Activated CD4-positive, alpha-beta T cell treated with anti-CD3 and anti-CD28 coated beads for 24 hours (primary cell): Measurements from ENCODE around the gene NUB1.
A peak's percentile ranks its signal among the peaks of the same experiment; 100 is the strongest.
"Not testable (repeated sequence)": the region's sequence is repeated elsewhere in the genome, so short reads cannot be mapped to it uniquely, and the experiment has no call there.

ENCODE experiments used
- DNase-seq, 2 donors: peaks; one replicate each; pipeline ENCODE4 v3.0.0-alpha.2; 2020; ENCODE audit warnings: low read depth in 2 of 2

NUB1 gene

GRCh38 chr7:151341357-151342101 is at the start of gene NUB1:
NUB1 (plus strand) TSS chr7:151341812; CDS start chr7:151345350, 3,538 bp downstream.
- DNase-seq = peak; percentile 87 to 88

GRCh38 chr7:151292850-151293249 is 48.8 kb upstream of the NUB1 start:
- DNase-seq = no peak

- DNase-seq = no peak
Observed at GRCh38 chr7:151296202-151296992, 45.2 kb upstream of the NUB1 start.

- no peak for DNase-seq
Observed at GRCh38 chr7:151298765-151299164, 42.8 kb upstream of the NUB1 start.

- no peak for DNase-seq
Observed at GRCh38 chr7:151299530-151299929, 42.1 kb upstream of the NUB1 start.

GRCh38 chr7:151299940-151300645 is 41.5 kb upstream of the NUB1 start:
- DNase-seq = no peak

GRCh38 chr7:151301471-151302462 is 39.8 kb upstream of the NUB1 start:
- no peak for DNase-seq

- not testable (repeated sequence) for DNase-seq
Observed at GRCh38 chr7:151304251-151304650, 37.4 kb upstream of the NUB1 start.

- no peak for DNase-seq
Observed at GRCh38 chr7:151304856-151305255, 36.8 kb upstream of the NUB1 start.

- no peak for DNase-seq
Observed at GRCh38 chr7:151306374-151306773, 35.2 kb upstream of the NUB1 start.

GRCh38 chr7:151306860-151307259 is 34.8 kb upstream of the NUB1 start:
- DNase-seq = no peak

GRCh38 chr7:151307536-151307935 is 34.1 kb upstream of the NUB1 start:
- DNase-seq = no peak

- no peak for DNase-seq
Observed at GRCh38 chr7:151308256-151308655, 33.4 kb upstream of the NUB1 start.

- no peak for DNase-seq
Observed at GRCh38 chr7:151308791-151309190, 32.8 kb upstream of the NUB1 start.

GRCh38 chr7:151309311-151309710 is 32.3 kb upstream of the NUB1 start:
- DNase-seq = no peak

- DNase-seq = no peak
Observed at GRCh38 chr7:151310578-151310977, 31.0 kb upstream of the NUB1 start.

- DNase-seq = no peak
Observed at GRCh38 chr7:151311294-151311864, 30.2 kb upstream of the NUB1 start.

- no peak for DNase-seq
Observed at GRCh38 chr7:151312356-151312755, 29.3 kb upstream of the NUB1 start.

- no peak for DNase-seq
Observed at GRCh38 chr7:151312831-151313809, 28.5 kb upstream of the NUB1 start.

- no peak for DNase-seq
Observed at GRCh38 chr7:151313857-151314256, 27.8 kb upstream of the NUB1 start.
